GM18502 (cell line): Measurements from ENCODE around the gene SUSD2.
"Not testable (repeated sequence)": the region's sequence is repeated elsewhere in the genome, so short reads cannot be mapped to it uniquely, and the experiment has no call there.

ENCODE experiments used
- ATAC-seq: cut with Tn5 transposase; IDR thresholded peaks from one replicate; pipeline ENCODE4 v1.9.1; 2021; ENCODE audit warnings: mild to moderate bottlenecking; ENCODE audit not compliant: unreplicated experiment, poor library complexity

SUSD2 gene

DNA sequence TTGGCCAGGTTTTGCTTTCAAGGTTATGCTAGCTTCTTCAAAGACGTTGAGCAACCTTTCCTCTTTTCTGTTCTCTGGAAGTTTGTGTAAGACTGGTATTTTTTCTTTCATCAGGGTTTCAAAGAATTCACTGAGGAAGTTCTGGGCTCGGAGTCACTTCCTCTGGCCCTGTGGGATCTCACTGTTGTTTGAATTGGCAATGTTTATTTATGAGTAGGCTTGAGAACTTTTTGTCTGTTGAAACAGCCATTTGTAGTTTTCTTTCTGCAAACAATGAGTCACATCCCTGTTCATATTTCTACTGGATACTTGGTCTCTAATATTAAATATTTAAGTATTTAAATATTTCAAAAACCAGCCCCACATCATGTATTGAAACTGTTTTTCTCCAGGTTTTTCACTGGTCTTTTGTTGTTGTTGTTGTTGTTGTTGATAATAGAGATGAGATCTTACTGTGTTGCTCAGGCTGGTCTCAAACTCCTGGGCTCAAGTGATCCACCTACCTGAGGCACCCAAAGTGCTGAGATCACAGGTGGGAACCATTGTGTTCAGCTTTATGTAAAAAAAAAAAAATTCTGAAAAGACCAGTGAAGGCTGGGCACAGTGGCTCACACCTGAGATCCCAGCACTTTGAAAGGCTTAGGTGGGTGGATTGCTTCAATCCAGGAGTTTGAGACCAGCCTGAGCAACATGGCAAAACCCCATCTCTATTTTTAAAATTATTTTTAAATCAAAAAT is 26.9 kb downstream of the SUSD2 start:
- ATAC-seq: no peak

GRCh38 chr22:24209016-24209415 is 27.7 kb downstream of the SUSD2 start:
- ATAC-seq: no peak

DNA sequence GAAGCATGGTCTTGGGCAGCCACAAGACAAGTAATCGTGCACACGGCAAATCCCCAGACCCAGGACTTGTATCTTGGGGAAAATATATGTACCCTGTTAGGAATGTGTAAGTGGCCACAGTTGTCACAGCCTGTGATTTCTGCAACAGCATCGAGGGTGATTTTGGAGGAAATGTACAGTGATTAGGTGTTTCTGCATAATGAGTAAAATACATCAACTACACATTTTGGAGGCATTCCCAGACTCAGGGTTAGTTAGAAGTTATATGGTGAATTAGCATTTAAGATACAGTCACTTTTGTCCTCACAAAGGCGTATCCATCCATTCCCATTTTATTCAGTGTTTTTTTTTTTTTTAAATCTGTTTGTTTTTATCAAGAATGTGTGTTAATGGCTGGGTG is 28.4 kb downstream of the SUSD2 start:
- no peak for ATAC-seq

GRCh38 chr22:24210409-24210808 is 29.1 kb downstream of the SUSD2 start:
- ATAC-seq: not testable (repeated sequence)

DNA sequence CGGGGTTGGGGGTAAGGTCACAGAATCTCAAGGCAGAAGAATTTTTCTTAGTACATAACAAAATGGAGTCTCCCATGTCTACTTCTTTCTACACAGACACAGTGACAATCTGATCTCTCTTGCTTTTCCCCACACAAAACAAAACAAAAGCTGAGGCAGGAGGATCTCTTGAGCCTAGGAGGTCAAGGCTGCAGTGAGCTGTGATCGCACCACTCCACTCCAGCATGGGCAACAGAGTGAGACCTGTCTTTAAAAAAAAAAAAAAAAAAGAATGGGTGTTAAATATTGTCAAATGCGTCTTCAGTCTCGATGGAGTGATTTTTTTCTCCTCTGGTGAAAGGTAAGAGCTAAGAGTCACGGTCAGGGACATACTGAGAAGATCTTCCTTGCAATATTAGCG is 30.4 kb downstream of the SUSD2 start:
- ATAC-seq: not testable (repeated sequence)

GRCh38 chr22:24213111-24213510 is 31.8 kb downstream of the SUSD2 start:
- ATAC-seq: not testable (repeated sequence)

GRCh38 chr22:24214467-24215285 is 33.4 kb downstream of the SUSD2 start:
- no peak for ATAC-seq

DNA sequence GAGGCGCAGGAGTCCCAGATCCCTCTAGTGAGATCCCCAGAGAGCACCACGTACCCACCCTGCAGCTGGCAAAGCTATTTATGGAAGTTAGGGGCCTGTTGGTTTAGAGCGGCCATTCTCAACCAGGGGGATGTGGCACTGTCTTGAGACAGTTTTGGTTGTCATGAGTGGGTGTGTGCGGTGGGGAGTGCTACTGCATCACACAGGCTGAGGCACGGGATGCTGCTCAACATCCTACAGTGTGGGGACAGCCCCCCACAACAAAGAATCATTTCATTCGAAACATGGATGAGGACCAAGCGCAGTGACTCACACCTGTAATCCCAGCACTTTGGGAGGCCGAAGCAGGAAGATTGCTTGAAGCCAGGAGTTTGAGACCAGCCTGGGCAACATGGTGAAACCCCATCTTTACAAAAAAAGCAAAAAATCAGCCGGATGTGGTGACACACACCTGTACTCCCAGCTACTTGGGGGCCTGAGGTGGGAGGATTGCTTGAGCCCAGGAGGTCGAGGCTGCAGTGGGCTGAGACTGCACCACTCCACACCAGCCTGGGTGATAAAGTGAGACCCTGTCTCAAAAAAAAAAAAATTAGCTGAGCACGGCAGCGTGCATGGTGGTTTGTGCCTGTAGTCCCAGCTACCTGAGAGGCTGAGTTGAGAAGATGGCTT is 35.4 kb downstream of the SUSD2 start:
- ATAC-seq: no peak

DNA sequence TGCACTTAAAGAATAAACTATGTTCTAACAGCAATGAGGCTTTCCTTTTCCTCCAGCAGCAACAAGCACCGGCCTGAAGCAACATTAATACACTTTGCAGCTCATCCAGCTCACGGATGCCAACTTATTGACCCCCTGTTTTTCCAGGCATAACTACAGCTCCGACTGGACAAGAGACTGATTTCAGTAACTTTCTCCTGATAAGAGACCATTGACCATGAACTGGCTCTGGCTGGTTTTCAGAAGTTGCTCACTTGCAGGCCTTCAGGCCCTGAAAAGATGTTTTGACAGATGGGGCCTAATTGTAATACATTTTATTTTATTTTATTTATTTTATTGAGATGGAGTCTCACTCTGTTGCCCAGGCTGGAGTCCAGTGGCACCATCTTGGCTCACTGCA is 36.1 kb downstream of the SUSD2 start:
- no peak for ATAC-seq

DNA sequence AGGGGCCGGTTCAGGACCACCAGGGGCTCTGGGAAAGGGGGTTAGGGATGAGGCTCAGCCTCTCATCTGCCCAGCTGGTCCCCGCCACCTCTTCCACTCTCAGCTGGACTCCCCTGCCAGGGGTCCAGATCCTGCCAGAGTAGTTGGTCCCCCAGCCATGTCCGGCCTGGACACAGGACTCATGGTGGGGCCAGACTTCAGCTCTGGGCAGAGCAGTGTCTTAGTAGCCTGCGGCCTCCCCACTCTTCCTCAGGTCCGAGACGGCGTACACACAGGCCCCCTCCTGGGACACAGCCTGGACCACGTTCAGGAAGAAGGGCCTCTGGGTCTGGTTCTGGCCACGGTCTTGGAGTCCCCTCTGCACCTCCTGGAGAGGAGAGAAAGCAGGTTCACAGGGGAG is 38.5 kb downstream of the SUSD2 start:
- no peak for ATAC-seq

GRCh38 chr22:24224468-24224867 is 43.2 kb downstream of the SUSD2 start:
- no peak for ATAC-seq

GRCh38 chr22:24225044-24225601 is 43.8 kb downstream of the SUSD2 start:
- no peak for ATAC-seq

GRCh38 chr22:24225951-24226350 is 44.7 kb downstream of the SUSD2 start:
- ATAC-seq: no peak

- no peak for ATAC-seq
Measured at GRCh38 chr22:24230911-24231656, 49.8 kb downstream of the SUSD2 start.

GRCh38 chr22:24231706-24232105 is 50.4 kb downstream of the SUSD2 start:
- no peak for ATAC-seq

DNA sequence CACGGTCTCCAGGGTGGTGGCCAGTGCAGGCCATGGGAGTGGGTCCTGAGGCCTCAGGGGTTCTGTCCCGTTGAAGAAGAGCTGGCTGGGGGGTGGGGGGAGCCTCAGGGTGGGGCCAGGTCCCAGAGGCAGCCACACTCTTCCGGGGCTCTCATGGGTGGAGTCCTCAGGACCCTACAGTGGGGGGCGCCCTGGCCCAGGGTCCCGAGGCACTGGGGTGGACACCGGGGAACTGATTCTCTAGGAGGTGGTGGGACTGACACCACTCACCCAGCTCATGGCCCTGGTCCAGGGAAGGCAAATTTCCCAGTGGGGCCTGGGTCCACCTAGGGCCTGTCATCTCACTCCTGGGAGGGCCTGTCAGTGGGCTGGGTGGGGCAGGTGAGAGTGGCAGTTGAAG is 50.8 kb downstream of the SUSD2 start:
- no peak for ATAC-seq

DNA sequence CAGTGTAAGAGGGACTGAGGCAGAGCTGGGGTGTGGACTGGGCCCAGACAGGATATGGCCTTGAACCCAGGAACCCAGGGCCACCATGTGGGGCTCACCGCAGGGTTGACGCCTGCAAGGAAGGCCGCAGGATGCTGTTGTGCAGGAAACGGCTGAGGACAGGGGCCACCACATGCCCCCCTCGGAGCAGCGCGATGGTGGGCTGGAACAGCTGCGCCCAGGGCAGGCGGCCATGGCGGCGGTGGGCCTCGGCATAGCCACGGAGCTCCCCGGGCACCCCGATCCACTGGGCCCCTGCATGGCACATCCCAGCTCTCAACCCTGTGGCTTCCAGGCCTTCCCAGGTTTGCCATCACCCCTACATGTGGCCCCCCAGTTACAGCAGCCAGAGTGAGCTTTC is 51.4 kb downstream of the SUSD2 start:
- ATAC-seq: no peak

- no peak for ATAC-seq
Measured at GRCh38 chr22:24233235-24233634, 51.9 kb downstream of the SUSD2 start.

DNA sequence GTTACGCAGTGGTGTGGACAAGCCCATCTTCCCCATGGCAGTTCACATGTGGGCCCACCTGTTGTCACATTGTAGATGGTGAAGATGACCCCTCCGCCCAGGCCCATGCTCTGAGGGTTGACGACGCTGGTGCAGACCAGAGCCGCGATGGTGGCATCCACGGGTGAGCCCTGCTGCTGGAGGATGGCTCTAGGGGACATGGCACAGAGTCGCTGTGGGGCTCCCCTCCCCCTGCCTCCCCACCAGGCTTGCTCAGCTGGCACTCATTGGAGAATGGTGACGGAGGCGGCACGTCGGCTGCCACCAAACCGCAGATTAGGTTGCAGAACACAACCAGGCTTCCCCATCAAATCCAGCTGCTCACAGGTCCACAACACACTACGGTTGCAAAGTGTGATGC is 52.5 kb downstream of the SUSD2 start:
- ATAC-seq: no peak

DNA sequence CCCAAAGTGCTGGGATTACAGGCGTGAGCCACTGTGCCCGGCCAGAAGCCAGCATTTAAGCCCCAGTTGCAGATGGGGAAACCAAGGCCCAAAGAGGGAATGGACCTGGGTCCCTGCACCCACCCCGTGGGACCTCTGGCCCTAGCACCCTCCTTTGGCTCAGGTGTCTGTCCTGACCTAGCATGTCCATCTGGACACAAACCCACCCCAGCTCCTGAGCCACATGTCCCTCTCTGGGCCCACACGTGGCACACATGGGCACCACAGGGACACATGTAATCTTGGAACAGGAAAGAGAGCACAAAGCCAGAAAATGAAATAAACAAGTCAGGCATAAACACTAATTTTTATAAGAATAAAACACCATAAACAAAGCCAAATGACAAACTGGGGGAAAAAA is 54.0 kb downstream of the SUSD2 start:
- ATAC-seq: no peak
